ENCODE results near the gene DLG5.

DLG5 gene

DNA sequence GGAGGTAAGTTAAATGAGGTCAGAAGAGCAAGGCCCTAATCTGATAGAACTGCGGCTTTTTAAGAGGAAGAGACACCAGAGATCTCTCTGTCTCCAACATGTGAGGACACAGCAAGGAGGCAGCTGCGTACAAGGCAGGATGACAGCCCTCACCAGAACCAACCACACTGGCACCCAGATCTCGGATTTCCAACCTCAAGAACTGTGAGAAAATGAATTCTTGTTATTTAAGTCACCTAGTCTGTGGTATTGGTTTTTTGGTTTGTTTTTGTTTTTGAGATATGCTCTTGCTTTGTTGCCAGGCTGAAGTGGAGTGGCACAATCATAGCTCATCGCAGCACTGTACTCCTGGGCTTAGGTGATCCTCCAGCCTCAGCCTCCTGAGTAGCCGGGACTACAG lies 127.2 kb downstream of the DLG5 start:
- ChIA-PET CTCF (no interaction called here), POLR2A (ENCODE audit: low non-redundant PET) (no interaction called here)
- DNase-seq (ENCODE audit: low spot score): no peak
- no peak overlapping the region for H3K27ac ChIP-seq
- TF ChIP-seq, protein P1, sequence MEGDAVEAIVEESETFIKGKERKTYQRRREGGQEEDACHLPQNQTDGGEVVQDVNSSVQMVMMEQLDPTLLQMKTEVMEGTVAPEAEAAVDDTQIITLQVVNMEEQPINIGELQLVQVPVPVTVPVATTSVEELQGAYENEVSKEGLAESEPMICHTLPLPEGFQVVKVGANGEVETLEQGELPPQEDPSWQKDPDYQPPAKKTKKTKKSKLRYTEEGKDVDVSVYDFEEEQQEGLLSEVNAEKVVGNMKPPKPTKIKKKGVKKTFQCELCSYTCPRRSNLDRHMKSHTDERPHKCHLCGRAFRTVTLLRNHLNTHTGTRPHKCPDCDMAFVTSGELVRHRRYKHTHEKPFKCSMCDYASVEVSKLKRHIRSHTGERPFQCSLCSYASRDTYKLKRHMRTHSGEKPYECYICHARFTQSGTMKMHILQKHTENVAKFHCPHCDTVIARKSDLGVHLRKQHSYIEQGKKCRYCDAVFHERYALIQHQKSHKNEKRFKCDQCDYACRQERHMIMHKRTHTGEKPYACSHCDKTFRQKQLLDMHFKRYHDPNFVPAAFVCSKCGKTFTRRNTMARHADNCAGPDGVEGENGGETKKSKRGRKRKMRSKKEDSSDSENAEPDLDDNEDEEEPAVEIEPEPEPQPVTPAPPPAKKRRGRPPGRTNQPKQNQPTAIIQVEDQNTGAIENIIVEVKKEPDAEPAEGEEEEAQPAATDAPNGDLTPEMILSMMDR (conservative IDR thresholded peaks at IDR 0.05; ENCODE audit: low read depth): no peak

DNA sequence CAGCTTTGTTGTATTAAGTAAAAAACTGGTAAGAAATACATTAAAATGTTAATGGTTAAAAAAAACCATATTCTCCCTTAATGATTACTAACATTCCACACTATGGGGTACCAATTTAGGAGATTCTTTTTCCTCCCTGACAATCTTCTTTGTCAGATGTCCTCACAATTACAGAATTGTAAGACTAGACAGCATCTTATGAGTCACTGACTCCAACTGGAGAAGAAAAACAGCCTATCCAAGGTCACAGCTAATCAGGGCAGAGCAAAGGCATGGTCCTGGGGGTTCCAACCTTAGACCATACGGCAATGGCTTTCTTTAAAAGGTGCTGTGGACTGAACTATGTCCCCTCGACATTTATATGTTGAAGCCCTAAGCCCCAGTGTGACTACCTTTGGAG lies 127.6 kb downstream of the DLG5 start:
- ChIA-PET CTCF (no interaction called here), POLR2A (ENCODE audit: low non-redundant PET) (no interaction called here)
- no peak for DNase-seq (ENCODE audit: low spot score)
- no peak overlapping the region for H3K27ac ChIP-seq
- TF ChIP-seq, protein P1 (conservative IDR thresholded peaks at IDR 0.05; ENCODE audit: low read depth): no peak

DNA sequence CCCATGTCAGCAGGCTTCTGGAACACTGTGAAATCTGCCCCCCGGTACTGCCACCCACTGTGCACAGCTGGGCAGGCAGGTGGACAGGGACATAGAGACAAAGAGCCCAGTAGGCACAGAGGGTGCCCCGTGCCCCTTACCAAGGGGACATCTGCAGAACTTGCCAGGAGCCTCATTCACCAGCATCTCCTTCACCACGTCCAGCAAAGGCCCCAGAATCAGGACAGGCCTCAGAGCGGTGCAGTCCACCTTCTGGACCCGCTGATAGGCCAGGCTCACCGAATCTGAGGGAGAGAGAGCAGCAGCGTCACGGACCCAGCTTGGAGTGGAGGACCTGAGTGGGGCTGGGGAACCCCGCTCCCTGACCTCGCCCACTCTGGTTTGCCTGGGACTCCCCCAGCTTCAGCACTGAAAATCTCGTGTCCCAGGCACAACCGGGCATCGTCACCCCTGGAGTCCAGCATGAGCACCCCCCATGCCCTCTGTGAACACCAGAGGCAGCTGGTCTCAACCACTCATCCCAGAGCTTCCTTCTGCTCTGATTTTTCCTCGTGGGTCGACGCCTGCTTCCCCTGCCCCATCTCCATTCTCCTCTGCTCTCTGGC lies 130.1 kb downstream of the DLG5 start:
- CTCF ChIA-PET: no interaction called here
- H3K27ac ChIP-seq: no peak overlapping the region
- DNase-seq (ENCODE audit: low spot score): no peak
- POLR2A ChIA-PET (ENCODE audit: low non-redundant PET): no interaction called here
- TF ChIP-seq, protein P1 (conservative IDR thresholded peaks at IDR 0.05; ENCODE audit: low read depth): no peak

DNA sequence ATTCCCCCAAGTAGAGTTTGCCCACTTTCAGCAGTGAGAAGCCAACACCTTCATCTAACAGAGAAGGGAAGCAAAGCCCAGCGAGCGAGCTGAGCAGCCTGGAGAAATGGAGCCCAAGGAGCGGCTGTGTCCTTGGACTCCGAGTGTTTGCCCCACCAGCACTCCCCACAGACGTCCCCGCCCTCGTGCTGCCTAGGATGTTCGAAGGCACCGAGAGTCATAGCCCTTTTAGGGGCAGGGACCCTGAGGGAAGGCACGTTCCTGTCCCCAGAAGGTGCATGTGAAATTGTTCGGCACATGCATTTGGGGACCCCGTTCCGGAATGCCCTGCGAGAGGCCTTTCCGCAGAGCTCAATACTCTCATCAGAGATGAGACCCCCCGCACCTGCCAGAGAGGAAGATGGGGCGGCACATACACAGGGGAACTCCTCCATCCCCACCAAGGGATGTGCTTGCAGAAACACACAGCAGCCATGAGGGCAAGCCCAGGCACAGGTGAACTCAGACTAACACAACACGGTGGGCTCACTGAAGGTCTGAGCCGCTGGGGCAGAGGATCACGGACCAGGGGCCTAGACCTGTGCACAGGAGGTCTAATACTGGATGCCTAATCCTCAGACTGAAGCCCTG lies 131.0 kb downstream of the DLG5 start:
- ChIA-PET CTCF (no interaction called here), POLR2A (ENCODE audit: low non-redundant PET) (no interaction called here)
- no peak for DNase-seq (ENCODE audit: low spot score)
- H3K27ac ChIP-seq: no peak overlapping the region
- TF ChIP-seq, protein P1 (conservative IDR thresholded peaks at IDR 0.05; ENCODE audit: low read depth): no peak

DNA sequence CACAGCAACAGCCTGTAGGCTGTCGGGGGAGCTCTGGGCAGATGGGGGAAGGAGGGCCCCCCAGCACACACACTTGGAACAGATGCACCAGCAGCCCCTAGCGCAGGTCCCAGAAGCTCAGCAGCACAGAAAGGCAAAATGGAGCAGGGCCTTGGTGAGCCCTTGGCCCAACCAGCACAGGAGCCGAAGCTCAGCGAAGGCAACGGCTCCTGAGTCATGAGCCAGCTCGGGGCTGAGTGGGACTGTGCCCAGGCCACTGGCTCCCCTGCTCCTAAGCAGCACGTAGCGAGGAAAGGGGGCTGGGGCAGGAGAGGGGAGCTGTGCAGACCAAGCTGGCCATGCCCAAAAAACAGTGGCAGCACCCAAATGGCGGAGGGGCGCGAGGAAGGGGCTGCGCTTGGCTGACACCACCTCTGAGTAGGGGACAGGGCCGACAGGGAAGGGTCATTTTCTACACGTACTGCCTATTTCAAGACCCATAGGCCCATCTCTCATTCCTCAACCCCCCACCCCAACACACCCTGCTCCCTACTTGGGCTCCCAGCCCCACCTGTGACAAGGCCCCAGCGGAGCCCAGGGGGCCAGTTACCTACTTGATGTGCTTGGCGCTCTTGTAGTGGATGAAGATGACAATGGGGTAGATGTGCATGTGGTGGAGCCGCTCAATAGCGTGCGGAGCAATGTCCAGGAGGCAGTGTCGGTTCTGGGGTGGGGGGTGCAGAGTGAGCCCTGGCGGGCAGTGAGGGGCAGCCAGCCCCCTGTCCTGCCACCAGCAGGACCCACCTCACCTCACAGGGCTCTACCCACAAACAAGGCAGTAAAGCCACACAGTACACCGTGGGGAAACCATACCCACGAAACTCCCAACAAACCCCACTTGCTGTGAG lies 132.1 kb downstream of the DLG5 start:
- ChIA-PET POLR2A (ENCODE audit: low non-redundant PET) (no interaction called here), CTCF (interaction anchor here (1.0 kb wide), 1 partner anchor 83 kb away, joined by 3 read pairs; no protein-coding TSS in a partner anchor)
- no peak for DNase-seq (ENCODE audit: low spot score)
- TF ChIP-seq, protein P1 (conservative IDR thresholded peaks at IDR 0.05; ENCODE audit: low read depth): no peak
- H3K27ac ChIP-seq: peak overlapping the region; percentile 16; the same call in 1 of the 2 replicates

DNA sequence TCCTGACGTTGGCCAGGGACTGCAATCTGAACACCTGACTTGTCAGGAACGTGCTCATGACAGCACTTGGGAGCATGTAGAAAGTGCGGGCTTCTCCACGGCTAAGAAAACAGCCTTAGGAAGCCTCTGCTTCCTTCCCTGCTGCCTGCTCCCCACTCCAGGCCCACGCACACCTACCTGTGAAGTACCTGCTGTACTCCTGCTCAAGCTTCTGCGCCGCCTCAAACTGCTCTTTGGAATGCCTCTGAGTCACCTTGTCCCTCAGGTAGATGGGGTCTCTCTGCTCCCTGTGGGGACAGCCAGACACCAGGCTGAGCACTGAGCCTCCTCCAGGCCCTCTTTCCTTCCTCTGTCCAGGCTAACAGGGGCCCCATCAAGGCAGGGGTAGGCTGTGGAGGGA lies 132.7 kb downstream of the DLG5 start:
- no peak for DNase-seq (ENCODE audit: low spot score)
- ChIA-PET CTCF (interaction anchor here (1.0 kb wide), 1 partner anchor 82 kb away, joined by 3 read pairs; no protein-coding TSS in a partner anchor), POLR2A (ENCODE audit: low non-redundant PET) (no interaction called here)
- TF ChIP-seq, protein P1 (conservative IDR thresholded peaks at IDR 0.05; ENCODE audit: low read depth): no peak
- peak overlapping the region; percentile 16; the same call in 1 of the 2 replicates for H3K27ac ChIP-seq
